ENCODE results near the gene ZMIZ1.

The ZMIZ1 gene

DNA sequence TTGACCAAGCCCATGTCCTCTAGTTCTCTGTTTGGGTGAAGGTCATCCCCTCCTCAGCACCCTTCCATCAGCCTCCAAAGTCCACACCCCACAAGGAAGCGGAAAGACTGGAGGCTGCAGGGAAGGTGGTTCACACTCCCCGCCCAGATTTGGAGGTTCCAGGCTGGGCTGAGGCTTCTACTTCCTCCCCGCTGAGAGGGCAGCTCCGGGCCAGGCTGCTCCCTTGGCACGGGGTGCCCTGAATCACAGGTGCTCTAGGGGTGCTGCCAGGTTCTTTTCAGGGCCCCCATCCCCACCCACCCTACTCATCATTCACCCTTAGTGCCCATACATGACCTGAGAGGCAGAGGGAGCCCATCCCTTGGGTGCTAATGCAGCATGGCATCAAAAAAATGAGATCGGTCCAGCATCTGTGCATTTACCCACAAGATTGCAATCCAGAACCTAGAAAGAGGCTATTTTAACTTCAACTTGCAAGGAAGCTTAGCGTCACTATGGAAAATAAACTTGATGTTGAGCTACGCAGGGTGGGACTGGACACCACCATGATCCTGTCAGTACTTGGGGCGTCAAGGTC, 47.3 kb upstream of the ZMIZ1 start:
- TF ChIP-seq TAF1 (IDR thresholded peaks at IDR 0.05; ENCODE audit: borderline replicate concordance, insufficient read depth, low read length) (no peak), POLR2AphosphoS5 (IDR thresholded peaks at IDR 0.05; ENCODE audit: low read depth, low read length) (no peak), FOXP2 (optimal IDR thresholded peaks at IDR 0.05; ENCODE audit: borderline replicate concordance, extremely low read depth, extremely low read length, insufficient read depth) (no peak), REST (IDR thresholded peaks at IDR 0.05; ENCODE audit: insufficient read depth in 1 of 2, low read depth in 2 of 2, low read length in 2 of 2) (no peak), SIN3A (IDR thresholded peaks at IDR 0.05; ENCODE audit: borderline replicate concordance, insufficient read depth, low read length) (no peak)

GRCh38 chr10:79021948-79022499, 46.7 kb upstream of the ZMIZ1 start:
- no peak for TF ChIP-seq TAF1 (IDR thresholded peaks at IDR 0.05; ENCODE audit: borderline replicate concordance, insufficient read depth, low read length)
- no peak for TF ChIP-seq FOXP2 (optimal IDR thresholded peaks at IDR 0.05; ENCODE audit: borderline replicate concordance, extremely low read depth, extremely low read length, insufficient read depth)
- no peak for TF ChIP-seq REST (IDR thresholded peaks at IDR 0.05; ENCODE audit: insufficient read depth in 1 of 2, low read depth in 2 of 2, low read length in 2 of 2)
- TF ChIP-seq SIN3A (IDR thresholded peaks at IDR 0.05; ENCODE audit: borderline replicate concordance, insufficient read depth, low read length) = no peak
- TF ChIP-seq POLR2AphosphoS5 (IDR thresholded peaks at IDR 0.05; ENCODE audit: low read depth, low read length) = no peak

- TF ChIP-seq REST (IDR thresholded peaks at IDR 0.05; ENCODE audit: insufficient read depth in 1 of 2, low read depth in 2 of 2, low read length in 2 of 2) = no peak
- no peak for TF ChIP-seq FOXP2 (optimal IDR thresholded peaks at IDR 0.05; ENCODE audit: borderline replicate concordance, extremely low read depth, extremely low read length, insufficient read depth)
- no peak for TF ChIP-seq POLR2AphosphoS5 (IDR thresholded peaks at IDR 0.05; ENCODE audit: low read depth, low read length)
- no peak for TF ChIP-seq TAF1 (IDR thresholded peaks at IDR 0.05; ENCODE audit: borderline replicate concordance, insufficient read depth, low read length)
- no peak for TF ChIP-seq SIN3A (IDR thresholded peaks at IDR 0.05; ENCODE audit: borderline replicate concordance, insufficient read depth, low read length)
Measured at GRCh38 chr10:79022565-79023230, 46.1 kb upstream of the ZMIZ1 start.

DNA sequence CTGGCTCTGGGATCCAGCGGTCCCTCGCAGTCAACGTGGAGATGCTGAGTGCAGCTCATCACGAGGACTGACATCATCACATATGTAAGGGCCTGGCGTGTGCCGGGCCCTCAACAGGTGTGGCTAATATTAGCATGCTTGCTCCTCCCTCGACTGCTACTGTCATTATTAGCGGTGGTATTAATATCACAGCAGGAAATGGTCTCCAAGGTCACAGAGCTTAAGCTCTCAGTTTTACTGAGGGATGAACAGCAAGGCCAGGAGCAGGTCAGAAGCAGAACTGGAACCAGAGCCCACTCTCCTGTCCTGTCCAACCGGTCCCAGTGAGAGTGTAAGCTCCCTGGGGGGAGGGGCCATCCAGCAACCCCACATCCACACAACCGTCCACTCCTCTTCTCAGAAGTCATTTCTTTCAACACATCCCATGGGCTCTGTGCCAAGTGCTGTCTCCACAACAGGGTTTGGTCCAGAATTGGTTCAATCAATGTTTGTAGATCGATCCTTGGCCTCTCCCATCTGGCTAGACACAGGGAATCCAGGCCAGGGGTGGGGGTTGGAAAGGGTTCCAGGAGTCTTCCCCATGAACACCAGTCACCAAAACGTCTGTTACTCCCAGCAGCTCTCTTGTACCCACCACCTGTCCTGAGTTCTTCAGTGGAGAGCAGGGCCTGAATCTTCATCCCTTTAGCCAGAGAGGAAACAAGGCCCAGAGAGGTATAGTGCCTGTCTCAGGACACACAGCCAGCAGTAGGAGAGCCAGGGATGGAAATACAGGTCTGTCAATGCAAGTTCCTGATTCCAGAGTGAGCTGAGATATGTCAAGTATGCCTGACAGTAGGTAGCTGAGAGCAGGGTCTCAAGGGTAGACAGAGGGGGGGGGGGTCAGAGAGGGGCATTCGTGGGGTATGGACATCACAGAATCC, 45.3 kb upstream of the ZMIZ1 start:
- TF ChIP-seq SIN3A (IDR thresholded peaks at IDR 0.05; ENCODE audit: borderline replicate concordance, insufficient read depth, low read length) (no peak), FOXP2 (optimal IDR thresholded peaks at IDR 0.05; ENCODE audit: borderline replicate concordance, extremely low read depth, extremely low read length, insufficient read depth) (no peak), REST (IDR thresholded peaks at IDR 0.05; ENCODE audit: insufficient read depth in 1 of 2, low read depth in 2 of 2, low read length in 2 of 2) (no peak), POLR2AphosphoS5 (IDR thresholded peaks at IDR 0.05; ENCODE audit: low read depth, low read length) (no peak), TAF1 (IDR thresholded peaks at IDR 0.05; ENCODE audit: borderline replicate concordance, insufficient read depth, low read length) (no peak)
